ENCODE measurements around the gene C20orf202. TPM values are rescaled to one million over a fixed set of nuclear protein-coding genes. Genes with fewer than 3 reads are reported as not detected.

Gene C20orf202
- under 1 TPM in 2 of 4 donors, not detected in 2; 0.73 to 0.83 TPM for total RNA-seq

DNA sequence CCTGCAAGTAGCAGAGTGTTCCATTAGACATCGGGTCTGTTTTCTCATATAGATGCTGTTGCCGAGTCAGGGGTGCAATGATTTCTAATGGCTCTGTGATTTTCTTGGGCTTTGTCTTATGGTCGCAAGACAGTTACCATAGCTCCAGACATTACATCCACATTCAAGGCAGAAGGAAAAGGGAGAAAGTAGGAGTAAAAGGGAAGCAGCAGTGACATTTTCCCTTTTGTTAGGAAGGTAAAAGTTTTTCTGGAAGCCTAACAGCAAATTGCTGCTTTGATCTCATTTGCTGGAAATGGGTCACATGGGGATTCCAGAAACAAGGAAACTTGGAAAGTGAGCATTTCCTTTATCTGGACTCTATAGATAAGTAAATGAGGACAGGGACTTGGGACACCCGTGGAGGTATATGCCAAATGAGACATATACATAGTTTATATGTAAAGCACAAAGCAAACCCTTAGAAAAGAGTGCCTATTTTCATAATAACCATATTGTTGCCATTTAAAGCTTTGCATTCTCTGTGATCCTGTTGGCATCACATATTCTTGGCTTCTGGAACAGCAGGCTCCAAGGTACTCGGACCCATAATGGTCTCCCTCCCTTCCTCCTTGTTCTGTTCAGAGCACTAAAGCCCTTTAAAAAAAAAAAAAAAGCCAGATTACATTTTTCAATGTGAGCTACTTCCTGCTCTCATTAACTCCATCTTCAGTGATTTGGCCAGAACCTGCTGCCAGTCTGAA, at the start of gene C20orf202:
Gene C20orf202, plus strand, starts transcription at position 693 of the 743 bp plus-strand sequence. CDS start 132 bp downstream, outside the sequence.
- Histone ChIP-seq H3K27me3 (no peaks in the 10 kb centered on the region), H3K9me3 (no peaks in the 10 kb centered on the region), H3K27ac (no peak within 1 kb of the TSS), H3K36me3 (no peaks in the 10 kb centered on the region), H3K4me1 (no peaks in the 10 kb centered on the region), H3K4me3 (no peak within 1 kb of the TSS)
- intact Hi-C loops (cut with DNase I; ENCODE audit: low total_unique reads) = no loop called here
- TF ChIP-seq, protein P1, sequence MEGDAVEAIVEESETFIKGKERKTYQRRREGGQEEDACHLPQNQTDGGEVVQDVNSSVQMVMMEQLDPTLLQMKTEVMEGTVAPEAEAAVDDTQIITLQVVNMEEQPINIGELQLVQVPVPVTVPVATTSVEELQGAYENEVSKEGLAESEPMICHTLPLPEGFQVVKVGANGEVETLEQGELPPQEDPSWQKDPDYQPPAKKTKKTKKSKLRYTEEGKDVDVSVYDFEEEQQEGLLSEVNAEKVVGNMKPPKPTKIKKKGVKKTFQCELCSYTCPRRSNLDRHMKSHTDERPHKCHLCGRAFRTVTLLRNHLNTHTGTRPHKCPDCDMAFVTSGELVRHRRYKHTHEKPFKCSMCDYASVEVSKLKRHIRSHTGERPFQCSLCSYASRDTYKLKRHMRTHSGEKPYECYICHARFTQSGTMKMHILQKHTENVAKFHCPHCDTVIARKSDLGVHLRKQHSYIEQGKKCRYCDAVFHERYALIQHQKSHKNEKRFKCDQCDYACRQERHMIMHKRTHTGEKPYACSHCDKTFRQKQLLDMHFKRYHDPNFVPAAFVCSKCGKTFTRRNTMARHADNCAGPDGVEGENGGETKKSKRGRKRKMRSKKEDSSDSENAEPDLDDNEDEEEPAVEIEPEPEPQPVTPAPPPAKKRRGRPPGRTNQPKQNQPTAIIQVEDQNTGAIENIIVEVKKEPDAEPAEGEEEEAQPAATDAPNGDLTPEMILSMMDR (IDR thresholded peaks at IDR 0.05) = no peak
- TF ChIP-seq POLR2A (IDR thresholded peaks at IDR 0.05) = no peak
- DNase-seq = no peak

DNA sequence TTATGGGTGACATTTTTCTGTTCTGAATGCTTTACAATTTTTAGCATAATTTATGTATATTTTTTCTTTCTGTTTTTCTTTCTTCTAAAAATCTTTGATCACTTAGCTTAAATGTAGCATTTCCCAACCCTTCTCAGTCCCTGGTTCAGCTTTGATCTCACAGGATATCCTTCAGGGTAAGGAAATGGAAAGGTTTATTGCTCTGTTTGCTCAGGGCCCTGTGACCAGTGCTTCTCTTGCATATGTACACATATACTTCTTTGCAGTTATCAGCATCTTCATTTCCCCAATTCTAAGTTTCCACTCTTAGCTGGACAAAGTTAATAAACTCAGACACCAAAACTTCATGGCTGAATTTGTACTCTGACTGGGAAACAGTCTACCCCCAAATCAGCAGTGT, 49.0 kb upstream of the C20orf202 start:
- no peak for TF ChIP-seq POLR2A (IDR thresholded peaks at IDR 0.05)
- TF ChIP-seq, protein P1 (IDR thresholded peaks at IDR 0.05) = no peak
- no peak for DNase-seq
- intact Hi-C loops (cut with DNase I; ENCODE audit: low total_unique reads) = no loop called here
- no peaks in the 10 kb centered on the region for H3K9me3 ChIP-seq
- H3K4me1 ChIP-seq = no peaks in the 10 kb centered on the region
- no peak overlapping the region for H3K4me3 ChIP-seq
- H3K27me3 ChIP-seq = no peaks in the 10 kb centered on the region
- H3K27ac ChIP-seq = no peak overlapping the region
- H3K36me3 ChIP-seq = no peaks in the 10 kb centered on the region

DNA sequence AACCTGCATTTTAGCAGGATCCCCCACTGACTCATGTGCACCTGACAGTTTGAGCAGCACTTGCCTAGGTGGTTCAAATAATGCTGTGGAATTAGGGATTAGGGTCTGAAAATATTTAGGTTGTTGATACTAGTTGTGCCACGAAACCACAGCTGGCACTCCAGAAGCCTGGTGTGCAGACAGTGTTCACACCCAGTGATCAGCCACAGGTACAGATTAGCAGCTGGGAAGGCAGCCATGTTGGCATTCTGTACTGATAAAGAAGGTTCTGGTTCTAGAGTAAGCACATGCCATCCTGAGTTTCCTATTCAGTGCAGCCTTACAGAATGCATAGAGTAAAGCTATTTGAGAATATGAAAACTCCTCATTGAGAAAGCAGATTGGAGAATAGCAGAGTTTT, 48.6 kb upstream of the C20orf202 start:
- no peak overlapping the region for H3K27ac ChIP-seq
- TF ChIP-seq POLR2A (IDR thresholded peaks at IDR 0.05) = no peak
- TF ChIP-seq, protein P1 (IDR thresholded peaks at IDR 0.05) = no peak
- H3K9me3 ChIP-seq = no peaks in the 10 kb centered on the region
- no peaks in the 10 kb centered on the region for H3K36me3 ChIP-seq
- DNase-seq = no peak
- intact Hi-C loops (cut with DNase I; ENCODE audit: low total_unique reads) = no loop called here
- H3K4me3 ChIP-seq = no peak overlapping the region
- H3K27me3 ChIP-seq = no peaks in the 10 kb centered on the region
- no peaks in the 10 kb centered on the region for H3K4me1 ChIP-seq

DNA sequence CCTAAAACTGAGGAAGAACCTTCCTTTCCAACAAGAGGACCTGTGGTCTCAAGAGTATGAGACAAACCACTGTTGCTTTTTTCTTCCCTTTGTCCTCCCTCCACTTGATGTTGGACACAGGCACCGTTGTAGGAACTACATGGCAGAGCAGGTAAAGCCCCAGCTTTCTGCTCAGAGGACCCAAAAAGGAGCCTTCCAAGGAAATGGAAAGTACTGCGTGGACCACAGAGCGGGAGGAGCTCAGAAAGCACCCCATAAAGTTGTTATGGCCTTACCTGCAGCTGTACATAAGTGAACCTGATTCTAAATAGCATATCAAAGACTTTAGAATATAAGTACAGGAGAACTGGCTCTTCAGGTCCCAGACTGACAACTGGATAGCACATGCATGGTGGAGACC, 47.9 kb upstream of the C20orf202 start:
- no peaks in the 10 kb centered on the region for H3K36me3 ChIP-seq
- no peak overlapping the region for H3K27ac ChIP-seq
- H3K9me3 ChIP-seq = no peaks in the 10 kb centered on the region
- DNase-seq = no peak
- TF ChIP-seq, protein P1 (IDR thresholded peaks at IDR 0.05) = no peak
- no peak for TF ChIP-seq POLR2A (IDR thresholded peaks at IDR 0.05)
- H3K4me1 ChIP-seq = no peaks in the 10 kb centered on the region
- no peaks in the 10 kb centered on the region for H3K27me3 ChIP-seq
- no peak overlapping the region for H3K4me3 ChIP-seq
- intact Hi-C loops (cut with DNase I; ENCODE audit: low total_unique reads) = no loop called here

DNA sequence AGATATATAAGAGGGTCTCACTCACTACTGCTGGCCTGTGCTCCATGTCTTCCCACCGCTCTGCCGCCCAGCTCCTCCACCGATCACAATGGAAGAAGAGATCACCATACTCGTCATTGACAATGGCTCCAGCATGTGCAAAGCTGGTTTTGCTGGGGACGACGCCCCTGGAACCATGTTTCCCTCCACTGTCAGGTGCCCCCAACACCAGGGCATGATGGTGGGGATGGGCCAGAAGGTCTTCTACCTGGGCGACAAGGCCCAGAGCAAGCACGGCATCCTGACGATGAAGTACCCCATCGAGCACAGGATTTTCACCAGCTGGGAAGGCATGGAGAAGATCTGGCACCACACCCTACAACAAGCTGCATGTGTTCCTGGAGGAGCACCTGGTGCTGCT, 42.8 kb upstream of the C20orf202 start:
- TF ChIP-seq, protein P1 (IDR thresholded peaks at IDR 0.05) = no peak
- no peak for TF ChIP-seq POLR2A (IDR thresholded peaks at IDR 0.05)
- no peak for DNase-seq
- no peaks in the 10 kb centered on the region for H3K9me3 ChIP-seq
- no peak overlapping the region for H3K4me3 ChIP-seq
- no peaks in the 10 kb centered on the region for H3K36me3 ChIP-seq
- no peak overlapping the region for H3K27ac ChIP-seq
- no peaks in the 10 kb centered on the region for H3K4me1 ChIP-seq
- intact Hi-C loops (cut with DNase I; ENCODE audit: low total_unique reads) = no loop called here
- H3K27me3 ChIP-seq = no peaks in the 10 kb centered on the region
